Diencephalon (tissue), 1 donor: ENCODE data around the gene NHLRC1. TPM values are rescaled to one million over a fixed set of nuclear protein-coding genes. Genes with fewer than 3 reads are reported as not detected.

Source experiments
- total RNA-seq: library from RNA; depleted of rRNA; stranded (reverse); fragments of >200 nt; gene quantifications from one replicate; pipeline ENCODE4 v1.2.3, GENCODE V29; 2014

The NHLRC1 gene
- 4.4 TPM for total RNA-seq

DNA sequence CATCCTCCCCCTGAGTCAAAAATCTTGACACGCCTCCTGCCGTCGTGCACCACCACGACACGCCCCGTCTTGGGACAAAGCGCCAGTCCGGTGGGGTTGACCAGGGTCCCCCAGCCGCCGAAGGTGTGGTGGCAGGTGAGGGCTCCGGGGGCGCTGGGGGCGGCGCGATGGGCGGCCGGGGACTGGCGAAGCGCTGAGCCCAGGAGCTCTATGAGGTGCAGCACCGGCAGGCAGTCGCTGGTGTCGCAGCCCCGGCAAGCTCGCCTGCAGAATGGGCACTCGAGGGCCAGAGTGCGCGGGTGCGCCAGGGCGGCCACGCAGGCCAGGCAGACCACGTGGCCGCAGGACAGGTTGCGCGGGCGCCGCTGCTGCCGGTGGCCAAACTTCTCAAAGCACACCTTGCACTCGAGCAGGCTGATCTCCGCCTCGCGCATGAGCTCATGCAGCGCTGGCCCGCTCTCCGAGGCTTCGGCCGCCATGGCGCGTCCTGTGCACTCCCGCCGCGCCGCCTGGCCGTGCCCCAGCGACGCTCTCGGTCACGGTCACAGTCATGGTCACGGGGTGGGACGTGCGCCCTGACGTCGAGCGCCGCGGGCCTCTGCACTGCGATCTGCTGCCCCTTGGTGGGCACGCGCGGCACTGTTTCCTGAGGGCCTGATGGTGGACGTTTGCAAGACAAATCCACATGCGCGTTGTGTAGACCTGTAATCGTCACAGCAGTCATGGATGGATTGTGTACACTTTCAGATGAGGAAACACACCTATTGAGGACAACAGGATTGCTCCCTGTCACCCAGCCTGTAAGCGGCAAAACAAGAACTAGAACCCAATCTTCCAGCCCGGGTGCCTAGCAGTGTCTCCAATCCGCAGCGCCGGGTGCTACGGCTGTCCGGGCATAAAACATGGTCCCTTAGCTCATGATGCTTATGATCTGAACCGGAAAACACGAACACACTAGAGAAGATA, at the start of gene NHLRC1:
TSS of gene NHLRC1 (minus strand) at position 550 of the 966 bp plus-strand sequence. CDS start at position 479, 71 bp downstream.

GRCh38 chr6:18155150-18155863, 32.8 kb upstream of the NHLRC1 start, which contains the start of gene KDM1B:
KDM1B (plus strand) TSS chr6:18155422; CDS start chr6:18159896, 4,474 bp downstream.

DNA sequence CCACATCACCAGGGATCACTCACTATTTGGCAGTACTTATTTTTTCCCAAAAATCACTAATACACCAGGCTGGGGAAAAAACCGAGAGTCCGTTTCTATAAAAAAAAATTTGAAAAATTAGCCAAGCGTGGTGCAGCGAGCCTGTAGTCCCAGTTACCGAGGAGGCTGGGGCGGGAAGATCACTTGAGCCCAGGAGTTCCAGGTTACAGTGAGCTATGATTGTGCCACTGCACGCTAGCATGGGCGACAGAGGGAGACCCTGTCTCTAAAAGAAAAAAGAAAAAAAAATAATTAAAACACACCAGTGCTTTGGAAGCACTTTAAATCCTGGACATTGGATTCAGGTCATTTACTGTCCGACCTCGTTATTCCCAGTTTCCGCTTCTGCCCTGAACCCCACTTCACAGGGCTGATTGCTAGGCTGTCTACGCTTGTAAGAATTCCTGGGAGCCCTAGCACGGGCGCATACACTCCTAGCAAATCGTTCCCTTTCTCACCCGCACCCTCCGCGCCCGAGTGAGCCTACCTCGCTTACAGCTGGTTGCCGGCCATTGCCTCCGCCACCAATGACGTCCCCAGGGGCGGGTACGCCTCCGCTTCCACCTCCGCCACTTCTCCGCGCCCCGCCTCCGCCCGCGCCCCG, 32.2 kb upstream of the NHLRC1 start, which contains the start of gene TPMT:
TSS of gene TPMT (minus strand) at position 571 of the 643 bp plus-strand sequence. CDS start 5,950 bp downstream, outside the sequence.

Other genes starting within 250 kb of the NHLRC1 start
- 35.5 TPM for gene KIF13A, start 135.0 kb downstream of the NHLRC1 start, total RNA-seq
- gene TPMT, start 32.4 kb upstream of the NHLRC1 start, total RNA-seq: 15.7 TPM
- gene KDM1B, start 32.7 kb upstream of the NHLRC1 start, total RNA-seq: 48.2 TPM
- 143 TPM for gene DEK, start 141.9 kb upstream of the NHLRC1 start, total RNA-seq